Stimulated activated CD8-positive, alpha-beta memory T cell treated with anti-CD3 and anti-CD28 coated beads, Interleukin-4, amount 100 ng/mL, for 24 hours (primary cell): ENCODE measurements around the gene KRTAP16-1.
"Not testable (repeated sequence)": the region's sequence is repeated elsewhere in the genome, so short reads cannot be mapped to it uniquely, and the experiment has no call there.

ENCODE experiments used
- DNase-seq: peaks from one replicate; pipeline ENCODE4 v3.0.0-alpha.2; 2020; ENCODE audit warnings: low read depth

The KRTAP16-1 gene

GRCh38 chr17:41301916-41302901 is 6.9 kb downstream of the KRTAP16-1 start, which contains the start of gene KRTAP29-1:
Gene KRTAP29-1, minus strand, starts transcription at chr17:41302851. Its CDS starts 0 bp downstream, at chr17:41302851.
- no peak for DNase-seq

GRCh38 chr17:41301204-41301790 is 7.8 kb downstream of the KRTAP16-1 start:
- no peak for DNase-seq

GRCh38 chr17:41298458-41299135 is 10.5 kb downstream of the KRTAP16-1 start:
- DNase-seq: no peak

DNA sequence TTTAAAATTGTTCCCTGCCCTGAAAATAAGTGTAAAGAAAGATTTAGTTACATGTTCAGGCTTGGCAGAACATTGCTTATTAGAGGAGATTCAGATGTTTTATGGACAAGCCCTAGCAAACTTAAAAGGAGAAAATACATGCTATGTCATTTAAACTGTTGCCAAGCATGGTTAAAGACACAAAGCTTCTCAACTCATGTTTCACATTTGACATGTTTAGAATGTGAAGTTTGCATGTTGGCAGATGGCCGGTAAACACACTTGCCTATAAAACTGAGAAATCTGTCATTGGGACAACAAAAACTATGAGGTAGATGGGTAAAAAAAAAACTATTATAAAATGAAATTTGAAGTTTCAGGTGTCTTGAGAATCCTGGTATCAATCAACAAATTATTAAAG is 12.3 kb downstream of the KRTAP16-1 start:
- DNase-seq: no peak

GRCh38 chr17:41294016-41294415 is 15.1 kb downstream of the KRTAP16-1 start:
- DNase-seq: no peak

DNA sequence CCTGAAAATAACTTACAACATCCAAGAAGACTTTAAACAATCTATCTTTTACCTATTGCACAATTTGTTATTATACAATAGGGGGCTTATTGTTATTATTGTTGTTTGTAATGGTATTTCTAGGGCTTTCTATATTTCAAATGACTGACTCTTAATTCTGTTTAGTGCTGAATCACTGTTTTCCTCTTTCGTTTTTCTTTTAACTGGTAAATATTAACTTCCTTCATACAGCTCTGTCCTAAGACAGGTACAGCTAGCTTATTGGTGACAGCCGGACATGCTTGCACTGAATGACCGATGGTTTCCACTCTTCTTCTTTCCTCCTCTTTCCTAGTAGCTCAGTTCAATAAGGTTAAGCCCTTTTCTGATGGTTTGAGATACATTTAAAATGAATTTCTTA is 22.1 kb downstream of the KRTAP16-1 start:
- DNase-seq: no peak

DNA sequence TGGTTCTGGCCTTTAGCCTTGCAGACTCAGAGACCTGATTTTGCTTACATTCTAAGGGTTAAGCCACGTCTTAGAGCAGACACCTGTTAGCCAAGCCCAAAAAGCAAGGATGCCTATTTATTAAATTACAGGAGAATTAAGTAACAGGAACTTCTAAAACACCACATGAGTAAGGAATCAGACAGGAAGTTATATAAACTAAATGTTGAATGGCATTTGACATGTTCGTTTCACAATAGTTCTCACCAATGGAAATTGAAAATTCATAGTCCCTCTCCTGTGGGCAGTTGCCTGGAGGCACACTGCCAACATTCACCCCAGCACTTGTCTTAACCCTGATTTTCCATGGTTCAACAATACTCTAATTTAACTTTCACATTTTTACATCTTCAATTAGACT is 24.6 kb downstream of the KRTAP16-1 start:
- no peak for DNase-seq

DNA sequence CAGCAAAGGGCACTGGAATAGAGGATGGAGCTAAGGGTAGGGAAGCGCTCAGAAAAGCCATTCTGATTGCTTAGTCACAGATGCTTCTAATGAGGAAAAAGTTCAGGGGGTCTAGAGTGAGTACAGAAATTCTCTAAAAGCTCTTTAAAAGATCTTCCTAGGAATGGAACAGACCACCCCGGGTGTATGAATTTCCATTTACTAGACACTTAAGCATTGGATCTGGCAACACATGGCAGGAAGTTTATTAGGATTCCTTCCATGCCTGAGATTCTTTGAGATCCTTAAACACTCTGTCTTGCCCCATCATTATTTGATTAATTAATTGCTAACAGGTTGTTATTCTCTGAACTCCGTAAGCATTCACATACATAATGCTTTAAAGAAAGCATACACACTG is 25.1 kb downstream of the KRTAP16-1 start:
- DNase-seq: no peak

DNA sequence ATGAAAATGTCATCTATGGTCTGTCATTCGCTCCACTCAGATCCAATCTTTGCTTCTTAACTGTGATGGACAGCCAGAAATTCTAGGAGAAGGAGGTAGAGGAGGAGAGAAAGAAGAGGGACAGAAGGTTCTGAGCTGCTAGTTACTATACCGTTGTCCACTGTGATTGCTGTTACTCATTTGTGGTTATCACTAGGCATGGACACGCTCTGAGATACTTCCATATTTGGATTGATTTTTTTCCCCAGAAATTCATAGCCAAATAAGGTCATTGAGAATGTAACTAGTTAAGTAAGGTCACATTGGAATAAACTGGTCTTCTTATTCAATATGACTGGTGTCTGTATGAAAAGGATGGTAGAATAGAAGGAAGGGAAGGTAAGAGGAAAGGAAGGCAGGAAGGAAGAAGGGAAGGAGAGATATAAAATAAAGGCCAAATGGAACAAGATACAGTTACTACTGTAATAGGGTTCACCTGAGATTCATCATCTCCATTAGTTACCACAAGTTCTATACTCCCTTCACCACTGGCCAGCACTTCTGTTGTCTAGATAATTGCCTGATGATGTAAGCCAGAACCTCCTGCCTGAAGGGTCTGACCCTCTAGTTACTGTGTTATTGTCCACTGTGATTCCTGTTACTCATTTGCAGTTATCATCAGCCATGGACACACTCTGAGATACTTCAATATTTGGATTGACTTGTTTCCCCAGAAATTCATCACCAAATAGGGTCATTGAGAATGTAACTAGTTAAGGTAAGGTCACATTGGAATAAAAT is 30.7 kb downstream of the KRTAP16-1 start:
- no peak for DNase-seq

- DNase-seq: not testable (repeated sequence)
Observed at GRCh38 chr17:41275648-41276190, 33.4 kb downstream of the KRTAP16-1 start, which contains the start of gene KRTAP9-7. Gene KRTAP9-7, plus strand, starts transcription at chr17:41275698. Its CDS starts 0 bp downstream, at chr17:41275698.

GRCh38 chr17:41271858-41272257 is 37.3 kb downstream of the KRTAP16-1 start:
- DNase-seq: no peak

GRCh38 chr17:41271323-41271722 is 37.8 kb downstream of the KRTAP16-1 start:
- DNase-seq: not testable (repeated sequence)

GRCh38 chr17:41267711-41268110 is 41.4 kb downstream of the KRTAP16-1 start:
- DNase-seq: no peak

DNA sequence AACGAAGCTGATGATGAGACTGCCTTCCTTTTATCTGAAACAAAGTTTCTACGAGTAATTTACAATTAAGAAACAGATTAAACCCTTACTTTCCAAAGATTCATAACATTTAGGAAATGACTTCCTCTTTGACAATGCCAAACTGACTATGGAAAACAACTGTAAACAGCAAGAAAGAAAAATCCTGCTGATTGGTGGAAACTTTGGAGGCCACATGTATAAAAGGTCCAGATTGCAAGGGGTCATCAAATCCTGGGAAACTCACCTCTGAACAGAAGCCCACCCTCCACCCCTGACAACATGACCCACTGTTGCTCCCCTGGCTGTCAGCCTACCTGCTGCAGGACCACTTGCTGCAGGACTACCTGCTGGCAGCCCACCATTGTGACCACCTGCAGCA is 44.0 kb downstream of the KRTAP16-1 start, which contains the start of gene KRTAP9-6:
Gene KRTAP9-6, plus strand, starts transcription at position 301 of the 400 bp plus-strand sequence. Its CDS starts 0 bp downstream, at position 301.
- DNase-seq: no peak

GRCh38 chr17:41264599-41264998 is 44.5 kb downstream of the KRTAP16-1 start:
- no peak for DNase-seq

GRCh38 chr17:41263212-41263611 is 45.9 kb downstream of the KRTAP16-1 start:
- no peak for DNase-seq

DNA sequence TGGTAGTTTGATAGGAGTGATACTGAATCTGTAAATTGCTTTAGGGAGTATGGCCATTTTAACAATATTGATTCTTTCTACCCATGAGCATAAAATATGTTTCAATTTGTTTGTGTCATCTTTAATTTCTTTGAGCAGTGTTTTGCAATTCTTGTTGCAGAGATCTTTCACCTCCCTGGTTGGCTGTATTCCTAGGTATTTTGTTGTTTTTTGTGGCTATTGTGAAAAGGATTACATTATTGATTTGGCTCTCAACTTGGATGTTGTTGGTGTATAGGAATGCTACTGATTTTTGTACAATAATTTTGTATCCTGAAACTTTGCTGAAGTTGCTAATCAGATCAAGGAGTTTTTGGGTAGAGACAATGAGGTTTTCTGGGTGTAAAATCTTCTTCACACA is 50.7 kb downstream of the KRTAP16-1 start:
- no peak for DNase-seq
